ENCODE data around the gene PDIA4. TPM values are rescaled to one million over a fixed set of nuclear protein-coding genes. Genes with fewer than 3 reads are reported as not detected.
A peak's percentile ranks its signal among the peaks of the same experiment; 100 is the strongest.

The PDIA4 gene
- total RNA-seq, 1 donor from 2014 or later, result 123 TPM

- ATAC-seq (no peak), DNase-seq (peak; percentile 4)
- TF ChIP-seq, protein P1, sequence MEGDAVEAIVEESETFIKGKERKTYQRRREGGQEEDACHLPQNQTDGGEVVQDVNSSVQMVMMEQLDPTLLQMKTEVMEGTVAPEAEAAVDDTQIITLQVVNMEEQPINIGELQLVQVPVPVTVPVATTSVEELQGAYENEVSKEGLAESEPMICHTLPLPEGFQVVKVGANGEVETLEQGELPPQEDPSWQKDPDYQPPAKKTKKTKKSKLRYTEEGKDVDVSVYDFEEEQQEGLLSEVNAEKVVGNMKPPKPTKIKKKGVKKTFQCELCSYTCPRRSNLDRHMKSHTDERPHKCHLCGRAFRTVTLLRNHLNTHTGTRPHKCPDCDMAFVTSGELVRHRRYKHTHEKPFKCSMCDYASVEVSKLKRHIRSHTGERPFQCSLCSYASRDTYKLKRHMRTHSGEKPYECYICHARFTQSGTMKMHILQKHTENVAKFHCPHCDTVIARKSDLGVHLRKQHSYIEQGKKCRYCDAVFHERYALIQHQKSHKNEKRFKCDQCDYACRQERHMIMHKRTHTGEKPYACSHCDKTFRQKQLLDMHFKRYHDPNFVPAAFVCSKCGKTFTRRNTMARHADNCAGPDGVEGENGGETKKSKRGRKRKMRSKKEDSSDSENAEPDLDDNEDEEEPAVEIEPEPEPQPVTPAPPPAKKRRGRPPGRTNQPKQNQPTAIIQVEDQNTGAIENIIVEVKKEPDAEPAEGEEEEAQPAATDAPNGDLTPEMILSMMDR (IDR thresholded peaks at IDR 0.05), result no peak
- no peak overlapping the region for H3K4me3 ChIP-seq
- peaks cover 4% of the 10 kb centered on the region for H3K4me1 ChIP-seq
- no peaks in the 10 kb centered on the region for H3K27me3 ChIP-seq (ENCODE audit: low read depth)
- intact Hi-C loops (cut with DNase I), result no loop called here
- H3K36me3 ChIP-seq, result no peaks in the 10 kb centered on the region
- H3K9me3 ChIP-seq, result no peaks in the 10 kb centered on the region
- no peak overlapping the region for H3K27ac ChIP-seq
These were observed 70.2 kb downstream of the PDIA4 start for GRCh38 chr7:148958061-148958460.

- intact Hi-C loops (cut with DNase I), result no loop called here
- no peaks in the 10 kb centered on the region for H3K9me3 ChIP-seq
These were observed 73.5 kb downstream of the PDIA4 start for GRCh38 chr7:148954766-148955165.

DNA sequence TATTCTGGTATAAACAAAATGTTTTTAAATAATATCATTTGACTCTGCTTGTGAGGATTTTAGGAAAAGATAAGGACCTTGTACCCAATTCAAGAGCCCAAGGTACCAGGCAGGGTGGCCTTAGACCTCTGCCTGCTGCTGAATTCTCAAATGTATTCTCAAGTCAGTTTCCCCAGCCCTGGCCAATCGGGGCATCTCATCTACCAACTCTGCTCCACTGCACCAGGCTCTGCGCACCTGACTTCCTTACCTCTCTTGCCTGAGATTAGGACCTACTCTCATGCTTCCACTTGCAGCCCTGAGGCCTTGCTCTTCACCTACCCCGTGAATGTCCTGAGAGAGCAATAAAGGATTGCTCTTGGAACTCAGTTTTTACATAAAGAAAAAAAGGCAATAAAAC is 74.6 kb downstream of the PDIA4 start:
- Histone ChIP-seq H3K4me1 (no peaks in the 10 kb centered on the region), H3K4me3 (no peak overlapping the region), H3K9me3 (no peaks in the 10 kb centered on the region), H3K36me3 (no peaks in the 10 kb centered on the region), H3K27me3 (ENCODE audit: low read depth) (no peaks in the 10 kb centered on the region), H3K27ac (no peak overlapping the region)
- peak; percentile 34 for DNase-seq
- TF ChIP-seq, protein P1 (IDR thresholded peaks at IDR 0.05), result no peak
- intact Hi-C loops (cut with DNase I), result no loop called here
- ATAC-seq, result no peak

More at GRCh38 chr7:148954766-148955165, 73.5 kb downstream of the PDIA4 start:
- TF ChIP-seq, protein P1 (IDR thresholded peaks at IDR 0.05), result no peak
- Histone ChIP-seq H3K27me3 (ENCODE audit: low read depth) (no peaks in the 10 kb centered on the region), H3K36me3 (no peaks in the 10 kb centered on the region), H3K4me1 (no peaks in the 10 kb centered on the region), H3K27ac (no peak overlapping the region), H3K4me3 (no peak overlapping the region)
- ATAC-seq (peak in 1 of 2 donors; percentile 25), DNase-seq (peak; percentile 41)

Other genes starting within 250 kb of the PDIA4 start
- gene EZH2, start 144.2 kb downstream of the PDIA4 start, total RNA-seq, result 3.5 TPM
- gene ZNF786, start 62.2 kb upstream of the PDIA4 start, total RNA-seq, result 5.4 TPM
- gene ZNF425, start 97.8 kb upstream of the PDIA4 start, total RNA-seq, result 1.2 TPM
- gene ZNF398, start 118.9 kb upstream of the PDIA4 start, total RNA-seq, result 13.2 TPM
- 20.9 TPM for gene ZNF282, start 167.0 kb upstream of the PDIA4 start, total RNA-seq
- gene ZNF212, start 211.1 kb upstream of the PDIA4 start, total RNA-seq, result 10.5 TPM
- gene ZNF783, start 233.7 kb upstream of the PDIA4 start, total RNA-seq, result 15.1 TPM